ENCODE data around the gene TAF15. TPM values are rescaled to one million over a fixed set of nuclear protein-coding genes. Genes with fewer than 3 reads are reported as not detected.
A peak's percentile ranks its signal among the peaks of the same experiment; 100 is the strongest.

TAF15 gene
- total and polyA plus RNA-seq, 4 donors = 88.5 to 138 (median 114) TPM

DNA sequence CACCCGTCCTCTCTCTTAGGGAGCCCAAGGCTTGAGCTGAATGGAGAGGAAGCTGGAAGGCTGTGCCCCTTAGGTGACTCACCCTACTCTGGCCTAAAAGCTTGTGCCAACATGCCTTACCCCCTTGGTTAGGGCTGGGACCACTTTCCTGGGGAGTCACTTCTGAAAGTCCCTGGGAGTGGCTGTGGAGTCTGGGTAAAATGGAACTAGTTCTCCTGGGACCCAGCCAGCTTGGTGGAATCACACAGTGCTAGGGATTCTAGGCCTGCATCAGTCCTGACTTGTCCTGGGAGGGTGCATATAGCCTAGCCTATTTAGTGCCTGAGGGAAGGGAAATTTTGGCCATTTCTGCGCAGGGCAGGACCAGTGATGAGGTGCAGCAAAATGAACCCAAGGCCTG, 24.4 kb upstream of the TAF15 start:
- 75 to 77% methylated on average over 2 of the region's 2 CpGs for WGBS, 2 donors
- Histone ChIP-seq H3K9me3 (ENCODE audit: control insufficient read depth in 4 of 4, insufficient read depth in 3 of 4, low read length in 3 of 4) (no peaks in the 10 kb centered on the region), H3K9ac (ENCODE audit: insufficient read depth in 1 of 2, low read length in 2 of 2) (no peak overlapping the region), H3K27ac (ENCODE audit: low read depth in 1 of 2, low read length in 1 of 2) (peak overlapping the region in 1 of 2 donors; percentile 80), H3K36me3 (ENCODE audit: control insufficient read depth in 4 of 4, insufficient read depth in 4 of 4, low read length in 4 of 4) (no peaks in the 10 kb centered on the region), H3K4me1 (ENCODE audit: control insufficient read depth in 5 of 5, insufficient read depth in 5 of 5, low read length in 5 of 5) (peaks cover 0 to 17% (median 7%) of the 10 kb centered on the region in 5 donors), H3K4me3 (no peak overlapping the region), H3K27me3 (ENCODE audit: control insufficient read depth in 3 of 3, insufficient read depth in 3 of 3, low read length in 2 of 3) (no peaks in the 10 kb centered on the region)
- ATAC-seq (ENCODE audit: insufficient read depth, low FRiP score) = no peak
- TF ChIP-seq, protein P1, sequence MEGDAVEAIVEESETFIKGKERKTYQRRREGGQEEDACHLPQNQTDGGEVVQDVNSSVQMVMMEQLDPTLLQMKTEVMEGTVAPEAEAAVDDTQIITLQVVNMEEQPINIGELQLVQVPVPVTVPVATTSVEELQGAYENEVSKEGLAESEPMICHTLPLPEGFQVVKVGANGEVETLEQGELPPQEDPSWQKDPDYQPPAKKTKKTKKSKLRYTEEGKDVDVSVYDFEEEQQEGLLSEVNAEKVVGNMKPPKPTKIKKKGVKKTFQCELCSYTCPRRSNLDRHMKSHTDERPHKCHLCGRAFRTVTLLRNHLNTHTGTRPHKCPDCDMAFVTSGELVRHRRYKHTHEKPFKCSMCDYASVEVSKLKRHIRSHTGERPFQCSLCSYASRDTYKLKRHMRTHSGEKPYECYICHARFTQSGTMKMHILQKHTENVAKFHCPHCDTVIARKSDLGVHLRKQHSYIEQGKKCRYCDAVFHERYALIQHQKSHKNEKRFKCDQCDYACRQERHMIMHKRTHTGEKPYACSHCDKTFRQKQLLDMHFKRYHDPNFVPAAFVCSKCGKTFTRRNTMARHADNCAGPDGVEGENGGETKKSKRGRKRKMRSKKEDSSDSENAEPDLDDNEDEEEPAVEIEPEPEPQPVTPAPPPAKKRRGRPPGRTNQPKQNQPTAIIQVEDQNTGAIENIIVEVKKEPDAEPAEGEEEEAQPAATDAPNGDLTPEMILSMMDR (IDR thresholded peaks at IDR 0.05; ENCODE audit: control extremely low read depth, extremely low read depth) = no peak
- DNase-seq = no peak

DNA sequence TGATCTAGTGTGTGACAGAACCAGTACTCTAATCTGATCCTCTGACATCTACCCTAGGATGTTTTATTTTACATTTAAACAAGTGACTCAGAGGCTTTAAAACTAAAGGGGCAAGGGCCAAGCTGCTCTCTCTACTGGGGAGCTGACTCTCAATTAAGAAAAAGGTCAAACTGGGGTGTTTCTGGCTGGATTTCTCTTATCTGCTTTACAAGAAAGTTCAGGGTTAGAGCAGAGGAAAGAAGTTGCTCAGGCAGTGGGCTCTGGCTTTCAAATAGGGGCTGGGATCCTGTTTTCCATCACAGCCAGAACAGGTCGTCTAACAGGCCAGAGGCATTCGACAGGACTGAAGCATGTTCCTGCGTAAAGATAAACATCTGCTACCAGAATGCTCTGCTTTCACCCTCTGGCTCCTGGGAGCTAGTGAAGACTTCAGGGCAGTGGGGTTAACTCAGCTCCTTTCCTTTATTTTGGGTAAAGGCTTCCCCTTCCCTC, 22.3 kb upstream of the TAF15 start:
- Histone ChIP-seq H3K27me3 (ENCODE audit: control insufficient read depth in 3 of 3, insufficient read depth in 3 of 3, low read length in 2 of 3) (peaks cover 0 to 9% (median 0%) of the 10 kb centered on the region in 3 donors), H3K27ac (ENCODE audit: low read depth in 1 of 2, low read length in 1 of 2) (peak overlapping the region in 1 of 2 donors; percentile 77), H3K4me1 (ENCODE audit: control insufficient read depth in 5 of 5, insufficient read depth in 5 of 5, low read length in 5 of 5) (peaks cover 0 to 17% (median 7%) of the 10 kb centered on the region in 5 donors), H3K4me3 (no peak overlapping the region), H3K9me3 (ENCODE audit: control insufficient read depth in 4 of 4, insufficient read depth in 3 of 4, low read length in 3 of 4) (no peaks in the 10 kb centered on the region), H3K9ac (ENCODE audit: insufficient read depth in 1 of 2, low read length in 2 of 2) (no peak overlapping the region), H3K36me3 (ENCODE audit: control insufficient read depth in 4 of 4, insufficient read depth in 4 of 4, low read length in 4 of 4) (no peaks in the 10 kb centered on the region)
- TF ChIP-seq, protein P1 (IDR thresholded peaks at IDR 0.05; ENCODE audit: control extremely low read depth, extremely low read depth) = no peak
- no peak for DNase-seq
- 36% methylated on average over 3 of the region's 3 CpGs for WGBS, 2 donors
- ATAC-seq (ENCODE audit: insufficient read depth, low FRiP score) = no peak

DNA sequence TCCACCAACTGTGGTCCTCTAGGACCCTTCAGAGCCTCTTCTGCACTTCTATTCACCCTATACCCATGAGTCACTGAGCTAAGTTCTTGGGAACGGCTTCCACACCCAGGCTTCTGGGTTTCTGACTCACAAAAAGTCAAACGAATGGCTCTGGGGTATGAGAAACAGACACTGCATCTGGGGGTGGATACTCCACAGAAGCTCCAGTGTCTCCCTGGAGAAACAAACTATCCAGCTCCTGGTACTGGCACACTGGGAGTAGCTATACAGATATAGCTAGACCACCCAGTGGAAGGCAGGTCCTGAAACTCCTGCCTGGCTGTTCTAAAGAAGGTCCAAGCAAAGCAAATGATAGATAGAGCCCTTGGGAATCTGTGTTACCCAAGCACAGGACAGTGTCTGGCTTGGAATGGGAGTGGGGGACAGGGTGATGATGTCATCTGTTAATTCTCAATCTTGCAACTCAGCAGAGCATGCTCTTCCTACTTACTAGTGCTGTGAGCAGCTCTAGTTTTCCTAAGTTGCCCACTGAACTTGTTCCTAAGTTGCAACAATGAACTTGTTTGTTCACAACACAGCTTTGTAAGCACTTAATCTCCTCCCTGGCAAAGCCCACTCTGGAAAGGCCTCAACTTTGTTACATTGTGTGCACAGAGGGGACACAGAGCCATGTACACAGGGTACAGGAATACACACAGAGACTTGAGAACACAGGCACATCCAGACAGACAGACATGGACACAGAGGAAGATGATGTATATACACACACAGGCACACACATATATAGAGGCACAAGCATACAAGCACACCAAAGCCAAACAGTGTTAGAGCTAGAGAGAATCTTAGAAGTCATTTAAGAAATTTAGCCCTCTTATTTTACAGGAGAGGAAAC, 20.6 kb upstream of the TAF15 start:
- Histone ChIP-seq H3K4me3 (no peak overlapping the region), H3K9ac (ENCODE audit: insufficient read depth in 1 of 2, low read length in 2 of 2) (no peak overlapping the region), H3K27ac (ENCODE audit: low read depth in 1 of 2, low read length in 1 of 2) (peak overlapping the region in 1 of 2 donors; percentile 62), H3K9me3 (ENCODE audit: control insufficient read depth in 4 of 4, insufficient read depth in 3 of 4, low read length in 3 of 4) (no peaks in the 10 kb centered on the region), H3K27me3 (ENCODE audit: control insufficient read depth in 3 of 3, insufficient read depth in 3 of 3, low read length in 2 of 3) (peaks cover 0 to 25% (median 16%) of the 10 kb centered on the region in 3 donors), H3K36me3 (ENCODE audit: control insufficient read depth in 4 of 4, insufficient read depth in 4 of 4, low read length in 4 of 4) (no peaks in the 10 kb centered on the region), H3K4me1 (ENCODE audit: control insufficient read depth in 5 of 5, insufficient read depth in 5 of 5, low read length in 5 of 5) (peaks cover 0 to 21% (median 3%) of the 10 kb centered on the region in 5 donors)
- no peak for DNase-seq
- TF ChIP-seq, protein P1 (IDR thresholded peaks at IDR 0.05; ENCODE audit: control extremely low read depth, extremely low read depth) = no peak
- WGBS, 2 donors = 55 to 77% methylated on average over 2 of the region's 2 CpGs
- ATAC-seq (ENCODE audit: insufficient read depth, low FRiP score) = peak; percentile 71
